Mesendoderm (in vitro differentiated cells): ENCODE data around the gene ZNF485.

ENCODE experiments used
- DNase-seq: peaks from one replicate; pipeline ENCODE4 v3.0.0; 2013
- H2AK5ac ChIP-seq: 2 replicates; pipeline ENCODE4 v1.6.1; 2013; ENCODE audit warnings: low read length, inconsistent platforms
- H2BK120ac ChIP-seq: 2 replicates; pipeline ENCODE4 v1.6.1; 2013; ENCODE audit warnings: low read depth, mild to moderate bottlenecking, low read length, moderate library complexity, mixed read lengths
- H2BK15ac ChIP-seq: replicated peaks from 2 replicates; pipeline ENCODE4 v1.6.1; 2013; ENCODE audit warnings: low read depth, mild to moderate bottlenecking, moderate library complexity
- H2BK5ac ChIP-seq: 2 replicates; pipeline ENCODE4 v1.6.1; 2013; ENCODE audit warnings: low read length, inconsistent platforms
- H3K18ac ChIP-seq: 2 replicates; pipeline ENCODE4 v1.6.1; 2013; ENCODE audit warnings: mild to moderate bottlenecking, low read length, mixed read lengths
- H3K23ac ChIP-seq: one replicate; pipeline ENCODE4 v1.6.1; 2013; ENCODE audit warnings: low read length
- H3K27ac ChIP-seq: 2 replicates; pipeline ENCODE4 v1.5.1; 2013; ENCODE audit warnings: low read depth, mild to moderate bottlenecking, inconsistent platforms, low read length, moderate library complexity
- H3K27me3 ChIP-seq: 2 replicates; pipeline ENCODE4 v1.6.1; 2013; ENCODE audit warnings: low read length, control low read depth, mild to moderate bottlenecking, inconsistent platforms; ENCODE audit not compliant: insufficient read depth, poor library complexity
- H3K36me3 ChIP-seq: 2 replicates; pipeline ENCODE4 v1.6.1; 2013; ENCODE audit warnings: low read length, inconsistent platforms; ENCODE audit not compliant: control insufficient read depth, insufficient read depth
- H3K4ac ChIP-seq: one replicate; pipeline ENCODE4 v1.6.1; 2013; ENCODE audit warnings: low read depth, mild to moderate bottlenecking, low read length, moderate library complexity
- H3K4me1 ChIP-seq: 2 replicates; pipeline ENCODE4 v1.6.1; 2013; ENCODE audit warnings: low read depth, low read length, inconsistent platforms; ENCODE audit not compliant: control insufficient read depth
- H3K4me2 ChIP-seq: 2 replicates; pipeline ENCODE4 v1.6.1; 2013; ENCODE audit warnings: low read length
- H3K4me3 ChIP-seq: 2 replicates; pipeline ENCODE4 v1.5.1; 2013; ENCODE audit warnings: mild to moderate bottlenecking, low read length
- H3K56ac ChIP-seq: one replicate; pipeline ENCODE4 v1.6.1; 2013; ENCODE audit warnings: low read length
- H3K79me1 ChIP-seq: 2 replicates; pipeline ENCODE4 v1.6.1; 2013; ENCODE audit warnings: low read length, inconsistent platforms
- H3K79me2 ChIP-seq: 2 replicates; pipeline ENCODE4 v1.6.1; 2013; ENCODE audit warnings: mild to moderate bottlenecking, low read length; ENCODE audit not compliant: control insufficient read depth, insufficient read depth
- H3K9ac ChIP-seq: 2 replicates; pipeline ENCODE4 v1.6.1; 2013; ENCODE audit warnings: low read length, inconsistent platforms
- H4K5ac ChIP-seq: one replicate; pipeline ENCODE4 v1.6.1; 2013; ENCODE audit warnings: low read length
- H4K8ac ChIP-seq: one replicate; pipeline ENCODE4 v1.6.1; 2013; ENCODE audit warnings: low read depth, mild to moderate bottlenecking, control low read depth, low read length, moderate library complexity
- WGBS: extraction: QIAGEN DNeasy Blood & Tissue Kit; methylation state at CpG from one replicate; pipeline ENCODE4 v1.1.7; 2013; ENCODE audit warnings: low lambda C conversion rate, missing lambda C conversion rate; ENCODE audit not compliant: insufficient coverage; ENCODE audit errors: extremely low coverage; 5-methylcytosine and 5-hydroxymethylcytosine counted together

The ZNF485 gene

GRCh38 chr10:43647576-43647975, 41.3 kb downstream of the ZNF485 start:
- Histone ChIP-seq H3K27ac (no peak overlapping the region), H3K4ac (no peak overlapping the region), H3K18ac (no peak overlapping the region), H3K27me3 (no peaks in the 10 kb centered on the region), H3K56ac (no peak overlapping the region), H2AK5ac (no peak overlapping the region), H3K36me3 (peaks cover 10% of the 10 kb centered on the region), H2BK5ac (no peak overlapping the region), H2BK15ac (no peak overlapping the region), H2BK120ac (no peak overlapping the region), H4K5ac (no peak overlapping the region), H4K8ac (no peak overlapping the region), H3K23ac (no peak overlapping the region), H3K4me3 (no peak overlapping the region), H3K79me1 (no peaks in the 10 kb centered on the region), H3K79me2 (no peaks in the 10 kb centered on the region), H3K9ac (no peak overlapping the region), H3K4me2 (no peak overlapping the region), H3K4me1 (no peaks in the 10 kb centered on the region)
- WGBS, result no CpG with 5 or more reads among the region's 6 CpGs
- DNase-seq, result no peak

GRCh38 chr10:43648095-43648397, 41.8 kb downstream of the ZNF485 start:
- Histone ChIP-seq H3K4me3 (peak overlapping the region; percentile 57), H2AK5ac (no peak overlapping the region), H2BK120ac (no peak overlapping the region), H2BK5ac (no peak overlapping the region), H3K4me1 (no peaks in the 10 kb centered on the region), H3K9ac (peak overlapping the region; percentile 86), H4K8ac (peak overlapping the region; percentile 29), H3K4me2 (peak overlapping the region; percentile 45), H3K36me3 (peaks cover 10% of the 10 kb centered on the region), H4K5ac (no peak overlapping the region), H3K27ac (no peak overlapping the region), H3K4ac (peak overlapping the region; percentile 63), H2BK15ac (no peak overlapping the region), H3K79me1 (no peaks in the 10 kb centered on the region), H3K23ac (no peak overlapping the region), H3K56ac (peak overlapping the region; percentile 87), H3K27me3 (no peaks in the 10 kb centered on the region), H3K18ac (peak overlapping the region; percentile 47), H3K79me2 (no peaks in the 10 kb centered on the region)
- WGBS, result no CpG with 5 or more reads among the region's 9 CpGs
- no peak for DNase-seq

- H2AK5ac ChIP-seq, result no peak within 1 kb of the TSS
- peak within 1 kb of the TSS; percentile 47 for H3K18ac ChIP-seq
- no peaks in the 10 kb centered on the region for H3K79me2 ChIP-seq
- no peak within 1 kb of the TSS for H2BK15ac ChIP-seq
- no peak within 1 kb of the TSS for H2BK5ac ChIP-seq
- peak within 1 kb of the TSS; percentile 57 for H3K4me3 ChIP-seq
- H3K4me1 ChIP-seq, result no peaks in the 10 kb centered on the region
- no CpG with 5 or more reads among the region's 90 CpGs for whole genome bisulfite sequencing
- H3K4me2 ChIP-seq, result peak within 1 kb of the TSS; percentile 97
- H3K4ac ChIP-seq, result peak within 1 kb of the TSS; percentile 63
- peak within 1 kb of the TSS; percentile 86 for H3K9ac ChIP-seq
- H4K5ac ChIP-seq, result no peak within 1 kb of the TSS
- no peak within 1 kb of the TSS for H2BK120ac ChIP-seq
- peaks cover 10% of the 10 kb centered on the region for H3K36me3 ChIP-seq
- H3K79me1 ChIP-seq, result no peaks in the 10 kb centered on the region
- DNase-seq, result peak; percentile 90
- peak within 1 kb of the TSS; percentile 29 for H3K23ac ChIP-seq
- peak within 1 kb of the TSS; percentile 29 for H4K8ac ChIP-seq
- peak within 1 kb of the TSS; percentile 92 for H3K56ac ChIP-seq
- H3K27me3 ChIP-seq, result no peaks in the 10 kb centered on the region
- no peak within 1 kb of the TSS for H3K27ac ChIP-seq
Observed at GRCh38 chr10:43648398-43649184, 42.4 kb downstream of the ZNF485 start, which contains the start of gene ZNF32. Gene ZNF32, minus strand, starts transcription at chr10:43648881. Its CDS starts 2,748 bp downstream, at chr10:43646133.

GRCh38 chr10:43649185-43649523, 42.9 kb downstream of the ZNF485 start:
- no peak overlapping the region for H3K4ac ChIP-seq
- H3K79me2 ChIP-seq, result no peaks in the 10 kb centered on the region
- H3K36me3 ChIP-seq, result peaks cover 7% of the 10 kb centered on the region
- H3K18ac ChIP-seq, result no peak overlapping the region
- no peak overlapping the region for H2AK5ac ChIP-seq
- whole genome bisulfite sequencing, result no CpG with 5 or more reads among the region's 14 CpGs
- H4K5ac ChIP-seq, result no peak overlapping the region
- no peak for DNase-seq
- peak overlapping the region; percentile 70 for H3K9ac ChIP-seq
- no peak overlapping the region for H2BK15ac ChIP-seq
- H3K4me3 ChIP-seq, result peak overlapping the region; percentile 45
- H3K56ac ChIP-seq, result peak overlapping the region; percentile 92
- H3K4me2 ChIP-seq, result peak overlapping the region; percentile 97
- H2BK120ac ChIP-seq, result no peak overlapping the region
- no peak overlapping the region for H4K8ac ChIP-seq
- no peak overlapping the region for H3K27ac ChIP-seq
- no peaks in the 10 kb centered on the region for H3K27me3 ChIP-seq
- no peaks in the 10 kb centered on the region for H3K4me1 ChIP-seq
- H2BK5ac ChIP-seq, result no peak overlapping the region
- no peaks in the 10 kb centered on the region for H3K79me1 ChIP-seq
- H3K23ac ChIP-seq, result no peak overlapping the region

GRCh38 chr10:43653746-43654145, 47.5 kb downstream of the ZNF485 start:
- no peak overlapping the region for H2BK120ac ChIP-seq
- WGBS, result no CpG with 5 or more reads among the region's 2 CpGs
- H3K79me2 ChIP-seq, result no peaks in the 10 kb centered on the region
- H3K27me3 ChIP-seq, result no peaks in the 10 kb centered on the region
- H3K4ac ChIP-seq, result no peak overlapping the region
- H3K79me1 ChIP-seq, result no peaks in the 10 kb centered on the region
- H3K36me3 ChIP-seq, result no peaks in the 10 kb centered on the region
- no peak overlapping the region for H3K4me2 ChIP-seq
- no peak overlapping the region for H2BK15ac ChIP-seq
- H4K5ac ChIP-seq, result no peak overlapping the region
- H3K4me3 ChIP-seq, result no peak overlapping the region
- no peak overlapping the region for H3K9ac ChIP-seq
- H4K8ac ChIP-seq, result no peak overlapping the region
- H2AK5ac ChIP-seq, result no peak overlapping the region
- H3K27ac ChIP-seq, result no peak overlapping the region
- H3K56ac ChIP-seq, result no peak overlapping the region
- H2BK5ac ChIP-seq, result no peak overlapping the region
- no peak overlapping the region for H3K23ac ChIP-seq
- H3K4me1 ChIP-seq, result no peaks in the 10 kb centered on the region
- DNase-seq, result no peak
- no peak overlapping the region for H3K18ac ChIP-seq

GRCh38 chr10:43655311-43655710, 49.1 kb downstream of the ZNF485 start:
- Histone ChIP-seq H3K56ac (no peak overlapping the region), H3K9ac (no peak overlapping the region), H3K4ac (no peak overlapping the region), H3K23ac (no peak overlapping the region), H2BK15ac (no peak overlapping the region), H2AK5ac (no peak overlapping the region), H3K79me2 (no peaks in the 10 kb centered on the region), H4K5ac (no peak overlapping the region), H3K4me2 (no peak overlapping the region), H3K27ac (no peak overlapping the region), H2BK5ac (no peak overlapping the region), H4K8ac (no peak overlapping the region), H3K27me3 (no peaks in the 10 kb centered on the region), H3K18ac (no peak overlapping the region), H3K79me1 (no peaks in the 10 kb centered on the region), H3K4me3 (no peak overlapping the region), H2BK120ac (no peak overlapping the region), H3K4me1 (no peaks in the 10 kb centered on the region), H3K36me3 (no peaks in the 10 kb centered on the region)
- no peak for DNase-seq
- no CpG with 5 or more reads among the region's 8 CpGs for WGBS
